Measurements from ENCODE around the gene UTP25. TPM values are rescaled to one million over a fixed set of nuclear protein-coding genes. Genes with fewer than 3 reads are reported as not detected.

UTP25 gene
- total and polyA plus RNA-seq, 7 experiments from 2014 or later = 3.2 to 16.3 (median 8.0) TPM

- DNase-seq = no peak
- H3K9me3 Mint-ChIP-seq = peaks cover 0 to 17% (median 5%) of the 10 kb centered on the region in 11 donors
- no peak overlapping the region for H3K4me3 ChIP-seq (ENCODE audit: low read length)
- H3K27ac Mint-ChIP-seq = no peak overlapping the region
- intact Hi-C loops (cut with micrococcal nuclease) = loop anchor here in 1 of 2 donors (10.0 kb wide), 1 partner anchor 1272 kb away; the partner anchor contains the start of gene KCNH1
- H3K27me3 Mint-ChIP-seq = peaks cover 0 to 32% (median 21%) of the 10 kb centered on the region in 5 donors
- H3K27me3 ChIP-seq (ENCODE audit: control insufficient read depth in 2 of 2, insufficient read depth in 2 of 2, low read length in 2 of 2) = no peaks in the 10 kb centered on the region
- H3K4me3 Mint-ChIP-seq = no peak overlapping the region
- ATAC-seq = no peak
- ChIA-PET POLR2A (no interaction called here), CTCF (interaction anchor here (0.6 to 1.0 kb wide), 2 partner anchors 11 to 14 kb away, joined by 3 read pairs; no protein-coding TSS in a partner anchor)
- H3K27ac ChIP-seq (ENCODE audit: low read depth, low read length) = no peak overlapping the region
- peaks cover 0 to 5% (median 0%) of the 10 kb centered on the region in 5 donors for H3K36me3 Mint-ChIP-seq
- H3K4me1 Mint-ChIP-seq = no peaks in the 10 kb centered on the region
- H3K36me3 ChIP-seq (ENCODE audit: control insufficient read depth in 2 of 3, insufficient read depth in 3 of 3, low read length in 3 of 3) = no peaks in the 10 kb centered on the region
- no peaks in the 10 kb centered on the region for H3K4me1 ChIP-seq (ENCODE audit: control insufficient read depth in 2 of 2, insufficient read depth in 2 of 2, low read length in 2 of 2)
- H3K9me3 ChIP-seq (ENCODE audit: control insufficient read depth in 2 of 3, low read length in 3 of 3) = no peaks in the 10 kb centered on the region
Observed at GRCh38 chr1:209862391-209863356, 34.9 kb downstream of the UTP25 start.

GRCh38 chr1:209863766-209864485 is 36.2 kb downstream of the UTP25 start:
- CTCF ChIA-PET = no interaction called here

GRCh38 chr1:209866201-209866600 is 38.4 kb downstream of the UTP25 start:
- no peaks in the 10 kb centered on the region for H3K27me3 ChIP-seq (ENCODE audit: control insufficient read depth in 2 of 2, insufficient read depth in 2 of 2, low read length in 2 of 2)
- no peaks in the 10 kb centered on the region for H3K9me3 ChIP-seq (ENCODE audit: control insufficient read depth in 2 of 3, low read length in 3 of 3)
- ChIA-PET CTCF (no interaction called here), POLR2A (no interaction called here)
- no peaks in the 10 kb centered on the region for H3K4me1 ChIP-seq (ENCODE audit: control insufficient read depth in 2 of 2, insufficient read depth in 2 of 2, low read length in 2 of 2)
- H3K9me3 Mint-ChIP-seq = peaks cover 0 to 20% (median 7%) of the 10 kb centered on the region in 11 donors
- H3K36me3 ChIP-seq (ENCODE audit: control insufficient read depth in 2 of 3, insufficient read depth in 3 of 3, low read length in 3 of 3) = no peaks in the 10 kb centered on the region
- intact Hi-C loops (cut with micrococcal nuclease) = loop anchor here in 1 of 2 donors (10.0 kb wide), 1 partner anchor 1269 kb away; the partner anchor contains the start of gene KCNH1
- no peak overlapping the region for H3K4me3 ChIP-seq (ENCODE audit: low read length)
- ATAC-seq (no peak), DNase-seq (no peak)
- H3K27ac Mint-ChIP-seq = no peak overlapping the region
- peaks cover 5 to 54% (median 41%) of the 10 kb centered on the region in 5 donors for H3K27me3 Mint-ChIP-seq
- no peak overlapping the region for H3K4me3 Mint-ChIP-seq
- H3K4me1 Mint-ChIP-seq = no peaks in the 10 kb centered on the region
- H3K36me3 Mint-ChIP-seq = peaks cover 0 to 5% (median 0%) of the 10 kb centered on the region in 5 donors
- H3K27ac ChIP-seq (ENCODE audit: low read depth, low read length) = no peak overlapping the region

More at GRCh38 chr1:209863766-209864485, 36.2 kb downstream of the UTP25 start:
- DNase-seq (no peak), ATAC-seq (no peak)
- H3K4me1 ChIP-seq (ENCODE audit: control insufficient read depth in 2 of 2, insufficient read depth in 2 of 2, low read length in 2 of 2) = no peaks in the 10 kb centered on the region
- Mint-ChIP-seq H3K27ac (no peak overlapping the region), H3K36me3 (peaks cover 0 to 5% (median 0%) of the 10 kb centered on the region in 5 donors), H3K27me3 (peaks cover 0 to 40% (median 30%) of the 10 kb centered on the region in 5 donors), H3K4me1 (no peaks in the 10 kb centered on the region), H3K9me3 (peaks cover 0 to 20% (median 7%) of the 10 kb centered on the region in 11 donors), H3K4me3 (no peak overlapping the region)
- POLR2A ChIA-PET = no interaction called here
- H3K9me3 ChIP-seq (ENCODE audit: control insufficient read depth in 2 of 3, low read length in 3 of 3) = no peaks in the 10 kb centered on the region
- no peaks in the 10 kb centered on the region for H3K27me3 ChIP-seq (ENCODE audit: control insufficient read depth in 2 of 2, insufficient read depth in 2 of 2, low read length in 2 of 2)
- no peak overlapping the region for H3K27ac ChIP-seq (ENCODE audit: low read depth, low read length)
- no peaks in the 10 kb centered on the region for H3K36me3 ChIP-seq (ENCODE audit: control insufficient read depth in 2 of 3, insufficient read depth in 3 of 3, low read length in 3 of 3)
- intact Hi-C loops (cut with micrococcal nuclease) = loop anchor here in 1 of 2 donors (10.0 kb wide), 1 partner anchor 1271 kb away; the partner anchor contains the start of gene KCNH1
- no peak overlapping the region for H3K4me3 ChIP-seq (ENCODE audit: low read length)

GRCh38 chr1:209869291-209870149 is 41.7 kb downstream of the UTP25 start:
- peaks cover 23 to 59% (median 41%) of the 10 kb centered on the region in 5 donors for H3K27me3 Mint-ChIP-seq
- no peak overlapping the region for H3K4me3 Mint-ChIP-seq
- H3K4me1 ChIP-seq (ENCODE audit: control insufficient read depth in 2 of 2, insufficient read depth in 2 of 2, low read length in 2 of 2) = no peaks in the 10 kb centered on the region
- H3K4me1 Mint-ChIP-seq = no peaks in the 10 kb centered on the region
- peaks cover 0 to 5% of the 10 kb centered on the region in 2 donors for H3K27me3 ChIP-seq (ENCODE audit: control insufficient read depth in 2 of 2, insufficient read depth in 2 of 2, low read length in 2 of 2)
- no peak overlapping the region for H3K27ac ChIP-seq (ENCODE audit: low read depth, low read length)
- no peak overlapping the region for H3K27ac Mint-ChIP-seq
- peaks cover 0 to 5% (median 0%) of the 10 kb centered on the region in 5 donors for H3K36me3 Mint-ChIP-seq
- ChIA-PET CTCF (interaction anchor here (1.1 kb wide), 1 partner anchor 12 kb away, joined by 4 read pairs; no protein-coding TSS in a partner anchor), POLR2A (no interaction called here)
- H3K4me3 ChIP-seq (ENCODE audit: low read length) = no peak overlapping the region
- no peaks in the 10 kb centered on the region for H3K36me3 ChIP-seq (ENCODE audit: control insufficient read depth in 2 of 3, insufficient read depth in 3 of 3, low read length in 3 of 3)
- H3K9me3 Mint-ChIP-seq = peaks cover 0 to 20% (median 7%) of the 10 kb centered on the region in 11 donors
- DNase-seq (no peak), ATAC-seq (no peak)
- intact Hi-C loops (cut with micrococcal nuclease) = loop anchor here in 1 of 2 donors (10.0 kb wide), 1 partner anchor 1265 kb away; the partner anchor contains the start of gene KCNH1
- H3K9me3 ChIP-seq (ENCODE audit: control insufficient read depth in 2 of 3, low read length in 3 of 3) = no peaks in the 10 kb centered on the region

GRCh38 chr1:209870151-209870831 is 42.5 kb downstream of the UTP25 start:
- H3K4me1 ChIP-seq (ENCODE audit: control insufficient read depth in 2 of 2, insufficient read depth in 2 of 2, low read length in 2 of 2) = no peaks in the 10 kb centered on the region
- DNase-seq (no peak), ATAC-seq (no peak)
- ChIA-PET CTCF (no interaction called here), POLR2A (no interaction called here)
- H3K36me3 ChIP-seq (ENCODE audit: control insufficient read depth in 2 of 3, insufficient read depth in 3 of 3, low read length in 3 of 3) = no peaks in the 10 kb centered on the region
- H3K27ac ChIP-seq (ENCODE audit: low read depth, low read length) = no peak overlapping the region
- Mint-ChIP-seq H3K27ac (no peak overlapping the region), H3K4me1 (no peaks in the 10 kb centered on the region), H3K36me3 (peaks cover 0 to 5% (median 0%) of the 10 kb centered on the region in 5 donors), H3K9me3 (peaks cover 0 to 20% (median 7%) of the 10 kb centered on the region in 11 donors), H3K27me3 (peaks cover 26 to 63% (median 46%) of the 10 kb centered on the region in 5 donors), H3K4me3 (no peak overlapping the region)
- no peak overlapping the region for H3K4me3 ChIP-seq (ENCODE audit: low read length)
- intact Hi-C loops (cut with micrococcal nuclease) = no loop called here
- H3K9me3 ChIP-seq (ENCODE audit: control insufficient read depth in 2 of 3, low read length in 3 of 3) = no peaks in the 10 kb centered on the region
- H3K27me3 ChIP-seq (ENCODE audit: control insufficient read depth in 2 of 2, insufficient read depth in 2 of 2, low read length in 2 of 2) = peaks cover 0 to 5% of the 10 kb centered on the region in 2 donors
